GM10248 (cell line): Measurements from ENCODE around the gene ALDH1A3.

Experiments
- CTCF ChIA-PET: fragments of 300-600 bp; sonication (Branson Sonifier 250); formaldehyde crosslinking; extraction: SDS; loops from one replicate; lab custom pipeline; 2021; ENCODE audit warnings: antibody characterized with exemption; lab: Yijun Ruan, JAX
- POLR2A ChIA-PET: fragments of 350-650 bp; sonication (Branson Sonifier 250); formaldehyde crosslinking; extraction: SDS; loops from one replicate; lab custom pipeline; 2020; ENCODE audit warnings: antibody characterized with exemption; lab: Yijun Ruan, JAX
- DNase-seq: peaks from one replicate; pipeline ENCODE4 v3.0.0; 2012; ENCODE audit errors: extremely low spot score
- CTCF ChIP-seq: IDR thresholded peaks from 2 replicates; pipeline ENCODE4 v1.5.1; 2012; ENCODE audit warnings: mild to moderate bottlenecking, low read depth; ENCODE audit errors: extremely low read depth, missing control alignments, control extremely low read depth

The ALDH1A3 gene

DNA sequence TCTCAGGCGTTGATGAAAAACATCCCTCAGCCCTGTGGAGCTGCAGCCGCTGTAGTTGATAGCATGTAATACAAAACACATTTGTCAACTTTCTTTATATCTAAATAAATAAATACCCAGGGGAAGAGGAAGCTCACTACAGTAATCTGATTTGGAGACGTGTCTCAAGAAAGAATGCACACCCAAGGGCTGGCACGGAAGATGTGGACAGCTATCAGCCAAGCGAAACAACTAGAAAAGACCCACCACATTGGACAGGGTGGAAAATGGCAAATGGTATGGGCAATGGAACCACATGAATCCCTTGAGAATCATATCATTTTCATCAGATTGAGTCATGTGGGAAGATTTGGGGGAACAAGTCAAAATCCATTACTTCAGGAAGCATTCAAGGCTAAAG is 43.1 kb upstream of the ALDH1A3 start:
- ChIA-PET POLR2A (no interaction called here), CTCF (interaction anchor here (1.2 to 2.8 kb wide), 3 partner anchors 17 to 172 kb away, joined by 3 to 8 read pairs (median 3); no protein-coding TSS in a partner anchor)
- no peak for DNase-seq
- TF ChIP-seq CTCF, result no peak

GRCh38 chr15:100841426-100841825 is 38.2 kb upstream of the ALDH1A3 start:
- ChIA-PET POLR2A (no interaction called here), CTCF (interaction anchor here (1.3 kb wide), 1 partner anchor 30 kb away, joined by 3 read pairs; no protein-coding TSS in a partner anchor)
- no peak for DNase-seq
- no peak for TF ChIP-seq CTCF

DNA sequence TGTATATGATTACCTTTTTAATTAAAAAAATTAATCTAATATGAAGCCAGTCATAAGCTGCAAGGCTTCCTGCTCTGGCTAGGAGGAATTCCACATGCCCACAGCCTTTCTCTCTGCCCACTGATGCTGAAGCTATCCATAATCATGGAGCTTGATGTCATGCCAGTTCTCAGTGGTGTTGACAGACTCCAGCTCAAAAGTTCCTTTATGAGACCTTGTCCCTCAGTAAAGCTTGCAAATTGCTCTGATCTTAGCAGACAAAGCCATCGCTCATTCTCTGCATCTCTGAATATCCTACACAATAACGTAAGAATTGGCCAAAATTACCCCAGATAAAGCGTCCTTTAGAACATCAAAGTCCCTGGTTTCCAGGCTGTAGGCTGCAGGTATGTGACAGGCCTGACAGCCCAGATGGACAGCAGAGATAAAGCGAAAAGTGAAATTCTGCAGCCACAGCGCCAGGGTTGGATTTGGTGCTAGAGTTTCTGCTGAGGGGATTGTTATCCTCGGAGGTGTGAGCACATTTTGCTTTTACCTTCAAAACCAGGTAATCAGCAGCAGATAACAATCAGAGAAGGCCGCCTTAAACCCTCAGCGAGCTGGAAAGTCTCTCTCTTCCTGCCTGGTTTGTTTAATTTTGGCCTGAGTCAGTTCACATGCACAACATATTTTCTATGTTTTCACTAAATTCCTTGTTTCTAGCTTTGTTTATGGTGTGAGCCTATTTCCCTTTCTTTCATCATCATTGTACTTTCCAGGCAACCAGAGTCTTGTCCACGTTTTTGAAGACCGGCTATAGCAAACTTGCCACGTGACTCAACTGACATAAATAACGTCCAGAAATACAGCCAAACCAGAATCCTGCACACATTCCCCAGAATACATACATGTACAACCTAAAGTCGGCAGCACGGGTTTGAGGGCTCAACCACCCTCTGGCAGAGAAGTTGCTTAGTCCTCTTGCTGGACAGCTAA is 36.6 kb upstream of the ALDH1A3 start:
- no peak for TF ChIP-seq CTCF
- ChIA-PET CTCF (interaction anchor here (1.1 to 1.6 kb wide), 3 partner anchors 26 to 31 kb away, joined by 3 to 4 read pairs (median 3); no protein-coding TSS in a partner anchor), POLR2A (no interaction called here)
- DNase-seq, result no peak

DNA sequence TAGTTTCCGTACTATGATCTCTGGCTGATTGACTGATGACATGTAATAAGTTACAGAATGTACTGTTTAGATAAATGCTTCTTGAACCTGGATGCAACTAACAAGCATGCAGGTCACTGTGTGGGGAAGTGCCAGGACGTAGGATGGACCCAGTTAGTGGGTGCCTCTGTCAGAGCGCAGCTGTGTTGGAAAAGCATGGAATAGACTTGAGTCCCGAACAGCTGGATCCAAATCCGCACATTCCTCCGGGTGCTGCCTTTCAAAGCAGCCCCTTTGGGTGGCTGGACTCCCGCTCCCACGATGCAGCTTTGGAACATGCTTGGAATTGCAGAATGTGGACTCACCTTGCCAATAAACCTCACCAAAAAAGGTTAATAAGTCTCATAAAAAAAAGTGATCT is 35.5 kb upstream of the ALDH1A3 start:
- no peak for TF ChIP-seq CTCF
- DNase-seq, result no peak
- ChIA-PET CTCF (interaction anchor here (1.9 kb wide), 1 partner anchor 29 kb away, joined by 6 read pairs; no protein-coding TSS in a partner anchor), POLR2A (no interaction called here)

GRCh38 chr15:100844778-100845177 is 34.9 kb upstream of the ALDH1A3 start:
- ChIA-PET CTCF (interaction anchor here (1.3 to 1.9 kb wide), 2 partner anchors 28 to 163 kb away, joined by 6 read pairs; no protein-coding TSS in a partner anchor), POLR2A (no interaction called here)
- no peak for DNase-seq
- TF ChIP-seq CTCF, result no peak

DNA sequence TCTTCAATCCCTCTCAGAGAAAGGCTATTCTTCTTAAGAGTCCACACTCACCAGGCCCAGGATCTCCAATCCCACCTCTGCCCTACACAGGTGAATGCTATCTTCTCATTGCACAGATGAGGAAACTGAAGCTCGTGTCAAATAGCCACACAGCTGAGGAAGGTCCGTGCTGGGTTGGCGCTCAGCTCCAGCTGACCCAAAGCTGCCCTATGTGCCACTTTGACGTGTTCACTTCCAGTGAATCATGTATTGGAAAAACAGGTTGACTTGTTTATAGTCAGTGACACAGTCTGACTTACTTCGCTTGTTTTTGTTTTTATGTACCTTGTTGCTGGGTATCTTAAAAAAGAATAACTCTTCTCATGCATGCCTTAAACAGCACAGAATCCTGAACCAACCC is 32.4 kb upstream of the ALDH1A3 start:
- ChIA-PET CTCF (interaction anchor here (1.3 kb wide), 1 partner anchor 162 kb away, joined by 3 read pairs; no protein-coding TSS in a partner anchor), POLR2A (no interaction called here)
- DNase-seq, result no peak
- TF ChIP-seq CTCF, result no peak
